Urinary bladder (tissue), 4 donors: ENCODE measurements around the gene KCNQ1OT1. TPM values are rescaled to one million over a fixed set of nuclear protein-coding genes. Genes with fewer than 3 reads are reported as not detected.

Experiments
- DNase-seq: peaks from one replicate; pipeline ENCODE4 v3.0.0-alpha.2; 2015; ENCODE audit errors: extremely low spot score
- H3K27ac ChIP-seq: one replicate; pipeline ENCODE4 v1.5.1; 2013; ENCODE audit warnings: low read depth, mild to moderate bottlenecking, moderate library complexity
- H3K36me3 ChIP-seq: one replicate; pipeline ENCODE4 v1.6.1; 2013; ENCODE audit warnings: mild to moderate bottlenecking, moderate library complexity; ENCODE audit not compliant: insufficient read depth
- H3K4me1 ChIP-seq: one replicate; pipeline ENCODE4 v1.6.1; 2013; ENCODE audit warnings: mild to moderate bottlenecking, moderate library complexity; ENCODE audit not compliant: insufficient read depth
- H3K4me3 ChIP-seq: one replicate; pipeline ENCODE4 v1.5.1; 2013; ENCODE audit warnings: low read depth, low read length
- WGBS: extraction: QIAGEN DNeasy Blood & Tissue Kit; methylation state at CpG from one replicate; pipeline ENCODE4 v1.1.7; 2013; 5-methylcytosine and 5-hydroxymethylcytosine counted together
- polyA plus RNA-seq: library from polyadenylated mRNA; stranded (reverse); fragments of 200-250 nt; gene quantifications from one replicate; pipeline ENCODE4 v1.2.3, GENCODE V29; 2013
- total RNA-seq: library from RNA; depleted of rRNA; stranded (reverse); fragments of >200 nt; gene quantifications from one replicate; pipeline ENCODE4 v1.2.3, GENCODE V29; 2014
- donor health status: healthy with polysubstance abuse.
- donor health status: healthy.

The KCNQ1OT1 gene
- total and polyA plus RNA-seq, 2 donors = 0.06 to 24.7 TPM

DNA sequence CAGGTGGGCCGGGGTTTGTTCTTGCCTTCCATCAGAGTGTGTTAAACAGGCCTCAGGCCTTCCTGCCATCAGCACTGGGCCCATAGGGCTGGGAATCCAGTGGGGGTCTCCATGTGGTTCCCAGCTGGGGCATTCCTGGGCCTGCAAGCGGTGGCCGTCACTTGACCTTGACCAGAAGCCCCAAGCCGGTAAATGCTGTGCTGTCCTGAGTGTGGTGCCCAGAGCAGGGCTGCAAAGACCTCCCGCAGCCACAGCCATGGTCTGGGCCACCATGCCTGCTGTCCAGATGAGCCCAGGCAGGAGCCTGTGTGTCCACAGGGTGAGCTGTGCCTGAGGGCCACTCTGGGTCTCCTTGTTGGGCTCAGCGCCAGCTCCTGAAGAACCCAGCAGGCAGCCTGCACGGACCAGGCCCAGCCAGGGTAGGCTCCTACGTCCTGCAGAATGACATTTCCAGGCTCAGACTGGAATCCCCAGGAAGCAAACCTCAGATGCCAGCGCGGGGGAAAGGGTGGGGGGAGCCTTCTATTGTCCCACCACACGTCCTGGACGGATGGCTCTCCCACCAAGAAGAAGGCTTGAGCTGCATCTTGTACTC, 117.3 kb downstream of the KCNQ1OT1 start:
- WGBS = 72% methylated on average over 12 of the region's 12 CpGs
- Histone ChIP-seq H3K4me1 (no peaks in the 10 kb centered on the region), H3K27ac (no peak overlapping the region), H3K36me3 (no peaks in the 10 kb centered on the region), H3K4me3 (no peak overlapping the region)
- no peak for DNase-seq

GRCh38 chr11:2581931-2582350, 117.9 kb downstream of the KCNQ1OT1 start:
- whole genome bisulfite sequencing = 93% methylated on average over 23 of the region's 23 CpGs
- H3K4me3 ChIP-seq = no peak overlapping the region
- no peaks in the 10 kb centered on the region for H3K36me3 ChIP-seq
- H3K27ac ChIP-seq = no peak overlapping the region
- H3K4me1 ChIP-seq = no peaks in the 10 kb centered on the region
- DNase-seq = no peak

DNA sequence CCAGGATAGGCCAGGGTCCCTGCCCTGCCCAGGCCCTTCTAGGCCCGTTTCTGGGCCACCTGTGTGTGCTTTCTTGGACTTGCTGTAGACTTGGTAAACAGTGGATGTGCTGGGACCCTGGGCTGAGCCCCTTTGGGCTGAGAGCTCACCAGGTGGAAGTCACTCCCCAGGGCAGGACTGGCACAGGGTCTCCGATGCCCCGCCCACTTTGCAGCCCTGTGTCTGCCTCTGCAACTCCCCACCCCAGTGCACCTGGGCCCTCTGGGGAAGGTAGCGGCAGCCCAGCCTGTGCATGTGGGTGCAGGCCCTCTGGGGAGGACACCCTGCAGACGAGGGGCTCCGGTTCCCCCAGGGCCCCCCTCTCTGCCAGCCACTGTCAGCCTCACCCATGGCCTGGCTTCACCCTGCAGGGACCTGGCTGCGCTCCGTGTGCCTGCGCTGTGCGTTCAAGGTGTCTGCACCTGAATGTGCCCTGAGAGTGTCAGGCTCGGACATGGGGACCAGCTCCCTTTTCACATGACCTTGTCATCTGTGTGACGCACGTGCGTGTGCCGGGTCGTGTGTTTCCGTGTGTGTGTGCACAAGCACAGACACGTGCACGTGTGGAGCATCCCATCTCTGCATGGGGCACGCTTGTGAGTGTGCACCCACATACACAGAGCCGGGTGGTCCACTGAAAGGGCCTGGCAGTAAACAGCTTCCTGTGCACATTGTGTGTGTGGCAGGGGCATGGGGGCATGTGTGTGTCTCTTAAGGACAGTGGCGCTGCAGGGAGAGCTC, 118.5 kb downstream of the KCNQ1OT1 start:
- no peak overlapping the region for H3K4me3 ChIP-seq
- no peak for DNase-seq
- 92% methylated on average over 22 of the region's 22 CpGs for WGBS
- no peaks in the 10 kb centered on the region for H3K4me1 ChIP-seq
- no peaks in the 10 kb centered on the region for H3K36me3 ChIP-seq
- H3K27ac ChIP-seq = no peak overlapping the region

- DNase-seq = no peak
- Histone ChIP-seq H3K36me3 (no peaks in the 10 kb centered on the region), H3K4me1 (no peaks in the 10 kb centered on the region), H3K4me3 (no peak overlapping the region), H3K27ac (no peak overlapping the region)
- WGBS = 84% methylated on average over 13 of the region's 13 CpGs
Observed at GRCh38 chr11:2580571-2581001, 119.2 kb downstream of the KCNQ1OT1 start.

GRCh38 chr11:2580061-2580421, 119.8 kb downstream of the KCNQ1OT1 start:
- Histone ChIP-seq H3K27ac (no peak overlapping the region), H3K4me1 (no peaks in the 10 kb centered on the region), H3K4me3 (no peak overlapping the region), H3K36me3 (no peaks in the 10 kb centered on the region)
- DNase-seq = no peak
- WGBS = 84% methylated on average over 10 of the region's 10 CpGs

DNA sequence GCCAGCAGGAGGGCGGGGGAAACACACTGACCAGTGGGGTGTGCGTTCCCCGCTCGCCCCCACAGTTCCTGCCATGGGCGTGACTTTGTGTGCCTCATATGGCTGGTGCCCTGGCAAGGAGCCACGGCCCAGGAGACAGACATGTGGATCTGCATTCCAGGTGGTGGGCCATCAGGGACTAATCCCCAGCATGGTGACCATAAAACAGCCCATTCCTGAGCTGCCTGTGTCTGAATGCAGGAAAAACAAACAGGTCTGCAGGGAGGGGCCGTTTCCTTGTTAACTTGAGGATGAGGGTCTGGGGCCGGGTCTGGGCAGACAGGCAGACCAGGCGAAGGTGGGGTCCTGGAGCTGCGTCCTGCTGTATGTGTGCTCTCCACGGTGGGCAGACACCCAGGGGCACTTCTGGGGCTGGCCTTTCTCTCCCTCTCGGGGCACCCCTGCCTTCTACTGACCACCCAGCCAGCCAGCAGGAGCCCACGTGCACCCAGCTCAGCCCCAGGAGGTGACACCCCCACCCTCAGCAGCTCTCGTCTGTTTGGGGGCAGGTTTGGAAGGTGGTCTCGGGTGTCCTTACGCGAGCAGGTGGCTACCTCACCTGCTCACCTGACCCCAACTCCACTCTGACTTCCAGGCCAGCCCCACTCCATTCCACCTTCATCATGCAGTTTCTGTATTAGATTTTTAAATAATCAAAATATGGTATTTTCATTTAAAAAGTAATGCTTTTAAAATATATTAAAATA, 120.3 kb downstream of the KCNQ1OT1 start:
- 70% methylated on average over 17 of the region's 17 CpGs for WGBS
- no peak for DNase-seq
- H3K4me1 ChIP-seq = no peaks in the 10 kb centered on the region
- H3K36me3 ChIP-seq = no peaks in the 10 kb centered on the region
- no peak overlapping the region for H3K27ac ChIP-seq
- H3K4me3 ChIP-seq = no peak overlapping the region

DNA sequence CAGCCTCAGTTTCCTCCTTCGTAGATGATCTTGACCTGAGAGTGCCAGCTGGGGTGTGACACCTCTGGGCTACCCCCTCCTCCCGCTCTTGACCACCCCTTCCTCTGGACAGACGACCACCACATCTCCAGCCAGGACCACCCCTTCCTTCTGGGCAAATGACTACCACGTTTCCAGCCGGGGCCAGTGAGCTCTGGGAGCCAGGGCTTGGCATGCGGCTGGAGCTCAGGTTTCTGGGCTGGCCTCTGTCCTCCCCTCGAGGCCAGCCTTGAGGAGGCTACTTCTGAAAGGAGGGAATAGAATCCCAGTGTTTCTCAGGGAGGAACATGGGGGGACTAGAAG, 120.9 kb downstream of the KCNQ1OT1 start:
- no peaks in the 10 kb centered on the region for H3K36me3 ChIP-seq
- H3K4me1 ChIP-seq = no peaks in the 10 kb centered on the region
- no peak for DNase-seq
- WGBS = 84% methylated on average over 7 of the region's 7 CpGs
- H3K4me3 ChIP-seq = no peak overlapping the region
- H3K27ac ChIP-seq = no peak overlapping the region

GRCh38 chr11:2577991-2578928, 121.5 kb downstream of the KCNQ1OT1 start:
- Histone ChIP-seq H3K4me1 (no peaks in the 10 kb centered on the region), H3K27ac (no peak overlapping the region), H3K36me3 (no peaks in the 10 kb centered on the region), H3K4me3 (no peak overlapping the region)
- no peak for DNase-seq
- WGBS = 90% methylated on average over 22 of the region's 22 CpGs

DNA sequence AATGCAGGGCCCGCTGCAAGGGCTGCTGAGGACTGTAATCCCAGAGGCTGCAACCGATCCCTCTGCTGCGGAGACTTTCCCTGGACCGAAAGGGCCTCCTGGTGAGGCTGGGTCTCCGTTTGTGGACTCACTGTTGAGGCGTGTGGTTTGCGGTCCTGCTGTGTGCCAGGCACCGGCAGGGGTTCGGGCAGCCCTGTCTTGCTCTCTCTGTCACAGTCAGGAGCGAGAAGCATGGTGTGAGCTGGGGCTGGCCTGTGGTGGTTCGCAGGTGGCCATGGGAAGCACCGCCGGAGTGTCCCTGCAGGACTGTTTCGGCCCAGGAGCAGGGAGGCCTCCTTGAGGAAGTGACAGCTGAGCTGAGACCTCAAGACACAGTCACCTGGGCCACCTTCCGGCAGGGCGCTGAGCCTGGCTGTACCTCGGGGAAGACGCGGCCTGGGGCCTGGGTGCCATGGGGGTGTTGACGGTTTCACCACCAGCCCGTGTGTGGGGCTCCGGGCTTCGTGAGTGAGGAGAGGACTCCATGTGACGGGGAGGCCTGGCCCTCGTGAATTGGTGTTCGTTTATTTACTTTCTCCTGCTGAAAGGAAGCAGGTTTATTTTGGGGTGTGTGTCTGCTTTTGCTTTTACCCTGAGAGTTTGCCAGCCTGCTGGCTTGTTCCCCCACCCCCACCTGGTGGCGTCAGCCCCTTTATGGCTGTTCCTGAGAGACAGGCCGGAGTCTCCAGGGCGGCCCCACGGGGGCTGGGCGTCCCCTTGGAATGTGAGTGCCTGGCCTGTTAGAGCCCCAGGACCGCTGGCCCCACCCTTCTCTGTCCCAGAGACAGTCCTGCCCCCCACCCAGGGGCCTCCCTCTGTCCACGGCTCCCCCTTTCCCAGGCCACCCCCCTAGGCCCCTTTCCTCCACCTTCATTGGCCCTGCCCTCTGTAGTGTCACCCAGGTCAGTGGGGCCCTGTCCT, 122.5 kb downstream of the KCNQ1OT1 start:
- Histone ChIP-seq H3K4me1 (no peaks in the 10 kb centered on the region), H3K36me3 (no peaks in the 10 kb centered on the region), H3K27ac (no peak overlapping the region), H3K4me3 (no peak overlapping the region)
- DNase-seq = no peak
- WGBS = 89% methylated on average over 33 of the region's 33 CpGs

- 91% methylated on average over 15 of the region's 15 CpGs for WGBS
- Histone ChIP-seq H3K27ac (no peak overlapping the region), H3K36me3 (no peaks in the 10 kb centered on the region), H3K4me1 (no peaks in the 10 kb centered on the region), H3K4me3 (no peak overlapping the region)
- no peak for DNase-seq
Observed at GRCh38 chr11:2576549-2576948, 123.2 kb downstream of the KCNQ1OT1 start.

- H3K4me3 ChIP-seq = no peak overlapping the region
- 96% methylated on average over 15 of the region's 15 CpGs for WGBS
- no peaks in the 10 kb centered on the region for H3K36me3 ChIP-seq
- DNase-seq = no peak
- H3K4me1 ChIP-seq = no peaks in the 10 kb centered on the region
- H3K27ac ChIP-seq = no peak overlapping the region
Observed at GRCh38 chr11:2576111-2576510, 123.7 kb downstream of the KCNQ1OT1 start.

DNA sequence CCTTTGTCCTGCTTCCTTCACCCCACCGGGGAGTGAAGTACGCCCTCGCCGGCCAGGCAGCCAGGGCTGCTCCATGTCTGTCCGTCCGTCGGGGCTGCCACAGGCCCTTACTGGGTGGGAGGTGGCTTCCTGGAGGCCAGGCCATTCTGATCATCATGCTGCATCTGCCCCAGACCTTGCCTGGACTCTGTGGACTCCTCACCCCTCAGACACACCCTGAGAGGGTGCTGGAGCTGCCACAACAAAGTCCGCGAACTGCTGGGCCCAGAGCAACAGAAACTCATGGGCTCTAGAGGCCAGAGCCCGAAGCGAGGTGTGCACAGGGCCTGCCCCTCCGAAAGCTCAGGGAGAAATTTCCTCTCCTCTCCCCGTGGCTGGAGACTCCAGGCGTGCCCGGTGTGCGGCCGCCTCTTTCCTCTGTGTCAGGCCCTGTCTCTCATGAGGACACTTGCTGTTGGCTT, 124.2 kb downstream of the KCNQ1OT1 start:
- H3K4me1 ChIP-seq = no peaks in the 10 kb centered on the region
- H3K4me3 ChIP-seq = no peak overlapping the region
- no peak for DNase-seq
- H3K27ac ChIP-seq = no peak overlapping the region
- 94% methylated on average over 17 of the region's 17 CpGs for WGBS
- H3K36me3 ChIP-seq = no peaks in the 10 kb centered on the region
